CD14-positive monocyte (primary cell): ENCODE results near the gene CNTN4. TPM values are rescaled to one million over a fixed set of nuclear protein-coding genes. Genes with fewer than 3 reads are reported as not detected.

Source experiments
- DNase-seq, 3 donors: peaks; one replicate each; pipeline ENCODE4 v3.0.0-alpha.2; 2011 to 2022
- H2AFZ ChIP-seq: 2 replicates; pipeline ENCODE4 v1.6.0; 2012; ENCODE audit warnings: mild to moderate bottlenecking, low read depth, low read length, inconsistent platforms; ENCODE audit not compliant: insufficient read depth, poor library complexity, severe bottlenecking
- H3K27ac ChIP-seq, 2 donors: 1 replicate in 1 of 2; 2 replicates in 1 of 2; pipeline ENCODE4 v1.5.1; 2012 to 2013; ENCODE audit warnings: low read length in 2 of 2, control low read depth in 1 of 2, inconsistent platforms in 1 of 2, low read depth in 1 of 2, mild to moderate bottlenecking in 1 of 2
- H3K27me3 ChIP-seq, 2 donors: one replicate each; pipeline versions ENCODE4 v1.6.0 to v1.6.1; 2011 to 2013; ENCODE audit warnings: low read length in 2 of 2; ENCODE audit not compliant: control insufficient read depth in 2 of 2, insufficient read depth in 2 of 2
- H3K36me3 ChIP-seq, 2 donors: replicated peaks in 1 of 2; 1 replicate in 1 of 2; 2 replicates in 1 of 2; pipeline versions ENCODE4 v1.5.1 to v1.6.1; 2012 to 2013; ENCODE audit warnings: low read length in 2 of 2, control low read depth in 1 of 2, inconsistent platforms in 1 of 2, mild to moderate bottlenecking in 1 of 2; ENCODE audit not compliant: insufficient read depth in 2 of 2, control insufficient read depth in 1 of 2
- H3K4me1 ChIP-seq, 2 donors: 1 replicate in 1 of 2; 2 replicates in 1 of 2; pipeline versions ENCODE4 v1.5.1 to v1.6.1; 2012 to 2013; ENCODE audit warnings: low read length in 2 of 2, control low read depth in 1 of 2, inconsistent platforms in 1 of 2, mild to moderate bottlenecking in 1 of 2, moderate library complexity in 1 of 2; ENCODE audit not compliant: insufficient read depth in 2 of 2, control insufficient read depth in 1 of 2
- H3K4me2 ChIP-seq: replicated peaks from 2 replicates; pipeline ENCODE3; 2012; ENCODE audit warnings: low read length, moderate library complexity, mild to moderate bottlenecking; ENCODE audit not compliant: poor library complexity, severe bottlenecking; ENCODE audit errors: extremely low read depth
- H3K4me3 ChIP-seq, 3 experiments: fragments of 200-600 bp in 1 of 3; sonication (generic) in 1 of 3; replicated peaks in 1 of 3; 1 replicate in 2 of 3; 2 replicates in 1 of 3; pipeline ENCODE4 v1.5.1; 2011 to 2013; ENCODE audit warnings: low read length in 3 of 3, mild to moderate bottlenecking in 3 of 3, control low read depth in 2 of 3, low read depth in 2 of 3, inconsistent platforms in 1 of 3, moderate library complexity in 1 of 3
- H3K79me2 ChIP-seq: 2 replicates; pipeline ENCODE4 v1.6.0; 2012; ENCODE audit warnings: mild to moderate bottlenecking, control low read depth, inconsistent platforms, low read length, moderate library complexity; ENCODE audit not compliant: insufficient read depth
- H3K9ac ChIP-seq: 2 replicates; pipeline ENCODE4 v1.6.0; 2017; ENCODE audit warnings: low read length, mild to moderate bottlenecking; ENCODE audit not compliant: insufficient read depth, poor library complexity, severe bottlenecking
- H3K9me3 ChIP-seq, 2 donors: replicated peaks in 1 of 2; 1 replicate in 1 of 2; 2 replicates in 1 of 2; pipeline versions ENCODE4 v1.5.1 to v1.6.1; 2012 to 2013; ENCODE audit warnings: low read length in 2 of 2, control low read depth in 1 of 2; ENCODE audit not compliant: control insufficient read depth in 1 of 2, insufficient read depth in 1 of 2
- H4K20me1 ChIP-seq: 2 replicates; pipeline ENCODE4 v1.6.0; 2012; ENCODE audit warnings: mild to moderate bottlenecking, low read length, control low read depth, moderate library complexity; ENCODE audit not compliant: insufficient read depth
- H3K27ac Mint-ChIP-seq, 7 donors: one replicate each; pipeline ENCODE4 v1.8.0; 2020; ENCODE audit warnings: mild to moderate bottlenecking in 7 of 7, mixed read lengths in 7 of 7, moderate library complexity in 6 of 7, inconsistent platforms in 2 of 7
- H3K27me3 Mint-ChIP-seq, 3 donors: one replicate each; pipeline ENCODE4 v1.8.0; 2021 to 2022; ENCODE audit warnings: low read depth in 3 of 3, mild to moderate bottlenecking in 3 of 3, mixed read lengths in 3 of 3, moderate library complexity in 3 of 3, inconsistent platforms in 1 of 3
- H3K36me3 Mint-ChIP-seq, 2 donors: one replicate each; pipeline ENCODE4 v1.8.0; 2020; ENCODE audit warnings: mixed read lengths in 2 of 2, inconsistent platforms in 1 of 2, mild to moderate bottlenecking in 1 of 2
- H3K4me1 Mint-ChIP-seq: one replicate; pipeline ENCODE4 v1.8.0; 2020; ENCODE audit warnings: mild to moderate bottlenecking, mixed read lengths
- H3K4me3 Mint-ChIP-seq, 2 donors: one replicate each; pipeline ENCODE4 v1.8.0; 2020; ENCODE audit warnings: mild to moderate bottlenecking in 2 of 2, mixed read lengths in 2 of 2, moderate library complexity in 1 of 2
- H3K9me3 Mint-ChIP-seq, 7 donors: one replicate each; pipeline ENCODE4 v1.8.0; 2020 to 2022; ENCODE audit warnings: mixed read lengths in 7 of 7, mild to moderate bottlenecking in 6 of 7, moderate library complexity in 6 of 7, inconsistent platforms in 2 of 7
- CTCF ChIP-seq: fragments of 200-600 bp; IDR thresholded peaks from one replicate; pipeline ENCODE4 v1.8.0; 2022; ENCODE audit warnings: antibody characterized with exemption, mild to moderate bottlenecking
- WGBS: methylation state at CpG from one replicate; pipeline ENCODE4 v1.1.5; 2013; ENCODE audit warnings: missing lambda C conversion rate; ENCODE audit not compliant: insufficient coverage; 5-methylcytosine and 5-hydroxymethylcytosine counted together
- intact Hi-C, 2 donors: fragments of 100-400 bp; cut with micrococcal nuclease; formaldehyde crosslinking; loops; one replicate each; pipeline versions ENCODE4 v1.15.0 to v1.15.1; 2023
- polyA plus RNA-seq, 3 donors: library from polyadenylated mRNA; depleted of rRNA in 1 of 3; unstranded in 2 of 3; stranded (reverse) in 1 of 3; fragments of 300-500 nt in 2 of 3; fragments of >200 nt in 1 of 3; fragmentation: Illumina TruSeq in 2 of 3; gene quantifications; 1 replicate in 2 of 3; 2 replicates in 1 of 3; pipeline ENCODE4 v1.2.3, GENCODE V29; 2012 to 2021

The CNTN4 gene
- polyA plus RNA-seq, 3 donors, result not detected

- H3K27ac ChIP-seq, result no peak overlapping the region
- no peaks in the 10 kb centered on the region for H3K36me3 ChIP-seq
- 80% methylated on average over 2 of the region's 4 CpGs for WGBS
- H3K4me1 Mint-ChIP-seq, result no peaks in the 10 kb centered on the region
- H3K9ac ChIP-seq, result no peak overlapping the region
- no peak for TF ChIP-seq CTCF
- H2AFZ ChIP-seq, result no peak overlapping the region
- H3K4me3 ChIP-seq, result no peak overlapping the region
- no peaks in the 10 kb centered on the region for H4K20me1 ChIP-seq
- intact Hi-C loops, result no loop called here
- H3K27ac Mint-ChIP-seq, result no peak overlapping the region
- H3K27me3 Mint-ChIP-seq, result peaks cover 0 to 2% (median 0%) of the 10 kb centered on the region in 3 donors
- H3K36me3 Mint-ChIP-seq, result no peaks in the 10 kb centered on the region
- no peaks in the 10 kb centered on the region for H3K27me3 ChIP-seq
- no peak overlapping the region for H3K4me2 ChIP-seq
- peaks cover 0 to 7% (median 2%) of the 10 kb centered on the region in 7 donors for H3K9me3 Mint-ChIP-seq
- no peak overlapping the region for H3K4me3 Mint-ChIP-seq
- peaks cover 0 to 9% of the 10 kb centered on the region in 2 donors for H3K9me3 ChIP-seq
- H3K4me1 ChIP-seq, result no peaks in the 10 kb centered on the region
- H3K79me2 ChIP-seq, result no peaks in the 10 kb centered on the region
- no peak for DNase-seq
Observed at GRCh38 chr3:2391896-2392295, 293.2 kb downstream of the CNTN4 start.

DNA sequence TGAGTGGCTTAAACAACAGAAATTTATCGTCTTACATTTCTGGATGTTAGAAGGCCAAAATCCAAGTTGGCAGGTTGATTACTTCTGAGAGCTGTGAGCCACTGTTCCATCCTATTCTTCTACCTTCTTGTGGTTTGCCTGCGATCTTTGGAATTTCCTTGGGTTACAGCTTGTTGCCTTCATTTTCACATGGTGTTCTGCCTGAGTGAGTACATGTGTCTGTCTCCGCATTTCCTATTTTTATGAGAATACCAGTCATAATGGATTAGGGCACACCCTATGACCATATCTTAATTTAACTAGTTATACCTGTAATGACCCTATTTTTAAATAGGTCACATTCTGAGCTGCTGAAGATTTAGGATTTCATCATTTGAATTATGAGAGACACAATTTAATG, 294.3 kb downstream of the CNTN4 start:
- H3K36me3 ChIP-seq, result no peaks in the 10 kb centered on the region
- no peak overlapping the region for H3K4me2 ChIP-seq
- H3K79me2 ChIP-seq, result no peaks in the 10 kb centered on the region
- H3K9ac ChIP-seq, result no peak overlapping the region
- peaks cover 0 to 8% (median 2%) of the 10 kb centered on the region in 7 donors for H3K9me3 Mint-ChIP-seq
- H3K36me3 Mint-ChIP-seq, result no peaks in the 10 kb centered on the region
- no peak overlapping the region for H3K4me3 ChIP-seq
- H4K20me1 ChIP-seq, result no peaks in the 10 kb centered on the region
- no peak overlapping the region for H3K27ac Mint-ChIP-seq
- H3K4me1 ChIP-seq, result no peaks in the 10 kb centered on the region
- H3K4me3 Mint-ChIP-seq, result no peak overlapping the region
- intact Hi-C loops, result no loop called here
- no peak overlapping the region for H2AFZ ChIP-seq
- WGBS, result 83% methylated on average over 1 of the region's 3 CpGs
- H3K27me3 Mint-ChIP-seq, result peaks cover 0 to 2% (median 0%) of the 10 kb centered on the region in 3 donors
- no peaks in the 10 kb centered on the region for H3K4me1 Mint-ChIP-seq
- no peak overlapping the region for H3K27ac ChIP-seq
- DNase-seq, result no peak
- no peak for TF ChIP-seq CTCF
- peaks cover 0 to 9% of the 10 kb centered on the region in 2 donors for H3K9me3 ChIP-seq
- no peaks in the 10 kb centered on the region for H3K27me3 ChIP-seq
